Urinary bladder (tissue), 4 donors: ENCODE data around the gene SLC14A1. TPM values are rescaled to one million over a fixed set of nuclear protein-coding genes. Genes with fewer than 3 reads are reported as not detected.
"Not testable (repeated sequence)": the region's sequence is repeated elsewhere in the genome, so short reads cannot be mapped to it uniquely, and the experiment has no call there.

ENCODE experiments used
- DNase-seq: peaks from one replicate; pipeline ENCODE4 v3.0.0-alpha.2; 2015; ENCODE audit errors: extremely low spot score
- H3K27ac ChIP-seq: one replicate; pipeline ENCODE4 v1.5.1; 2013; ENCODE audit warnings: low read depth, mild to moderate bottlenecking, moderate library complexity
- H3K36me3 ChIP-seq: one replicate; pipeline ENCODE4 v1.6.1; 2013; ENCODE audit warnings: mild to moderate bottlenecking, moderate library complexity; ENCODE audit not compliant: insufficient read depth
- H3K4me1 ChIP-seq: one replicate; pipeline ENCODE4 v1.6.1; 2013; ENCODE audit warnings: mild to moderate bottlenecking, moderate library complexity; ENCODE audit not compliant: insufficient read depth
- H3K4me3 ChIP-seq: one replicate; pipeline ENCODE4 v1.5.1; 2013; ENCODE audit warnings: low read depth, low read length
- WGBS: extraction: QIAGEN DNeasy Blood & Tissue Kit; methylation state at CpG from one replicate; pipeline ENCODE4 v1.1.7; 2013; 5-methylcytosine and 5-hydroxymethylcytosine counted together
- polyA plus RNA-seq: library from polyadenylated mRNA; stranded (reverse); fragments of 200-250 nt; gene quantifications from one replicate; pipeline ENCODE4 v1.2.3, GENCODE V29; 2013
- total RNA-seq: library from RNA; depleted of rRNA; stranded (reverse); fragments of >200 nt; gene quantifications from one replicate; pipeline ENCODE4 v1.2.3, GENCODE V29; 2014
- donor health status: healthy with polysubstance abuse.
- donor health status: healthy.

Gene SLC14A1
- total and polyA plus RNA-seq, 2 donors, result 23.5 to 102 TPM

- no peak overlapping the region for H3K4me3 ChIP-seq
- WGBS, result 39% methylated on average over 1 of the region's 1 CpG
- DNase-seq, result no peak
- H3K27ac ChIP-seq, result no peak overlapping the region
- H3K4me1 ChIP-seq, result no peaks in the 10 kb centered on the region
- no peaks in the 10 kb centered on the region for H3K36me3 ChIP-seq
These were observed 29.3 kb downstream of the SLC14A1 start for GRCh38 chr18:45753286-45753685.

DNA sequence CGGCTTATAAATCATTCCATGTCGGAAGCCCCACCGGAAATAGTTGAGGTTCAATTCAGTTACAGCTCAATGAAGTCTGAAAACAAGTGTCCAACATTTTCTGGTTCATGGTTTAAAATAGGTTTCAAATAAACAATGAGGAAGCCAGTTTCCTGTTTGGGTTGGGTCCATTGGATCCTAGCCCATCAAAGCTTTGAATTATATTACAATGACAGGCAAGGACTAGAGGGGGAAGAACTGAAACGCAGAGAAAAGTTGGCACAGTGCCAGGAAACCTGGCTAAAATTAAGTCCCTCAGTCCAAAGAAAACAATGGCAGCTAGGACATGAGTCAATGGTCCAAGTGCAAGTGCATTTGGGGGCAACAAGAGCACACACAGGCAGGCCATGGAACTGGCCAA lies 32.0 kb downstream of the SLC14A1 start:
- Histone ChIP-seq H3K4me3 (no peak overlapping the region), H3K4me1 (peaks cover 1% of the 10 kb centered on the region), H3K27ac (no peak overlapping the region), H3K36me3 (no peaks in the 10 kb centered on the region)
- no peak for DNase-seq
- WGBS, result 10% methylated on average over 4 of the region's 4 CpGs

DNA sequence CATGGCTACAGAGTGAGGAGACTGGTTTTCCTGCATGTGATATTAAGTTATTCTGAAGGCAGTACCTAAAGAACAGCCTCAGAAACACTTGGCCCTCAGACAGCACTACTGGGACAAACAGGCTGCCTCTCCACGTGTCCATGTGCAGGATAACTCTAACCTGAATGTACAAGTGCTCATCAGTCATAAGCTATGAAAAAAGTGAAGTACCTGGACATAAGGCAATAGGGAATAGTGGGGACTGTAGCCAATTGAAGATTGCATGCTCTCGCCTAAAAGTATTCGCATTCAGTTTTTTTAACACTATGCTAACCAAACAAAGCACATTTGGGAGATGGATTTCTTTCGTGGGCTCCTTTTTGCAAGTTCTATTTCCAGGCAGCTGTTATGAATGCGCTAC lies 33.0 kb downstream of the SLC14A1 start:
- Histone ChIP-seq H3K4me1 (peaks cover 1% of the 10 kb centered on the region), H3K4me3 (no peak overlapping the region), H3K36me3 (no peaks in the 10 kb centered on the region), H3K27ac (no peak overlapping the region)
- 84% methylated on average over 5 of the region's 5 CpGs for WGBS
- DNase-seq, result no peak

- not testable (repeated sequence) for H3K4me3 ChIP-seq, DNase-seq, H3K36me3 ChIP-seq, H3K4me1 ChIP-seq, H3K27ac ChIP-seq
- WGBS, result 90% methylated on average over 11 of the region's 11 CpGs
These were observed 33.7 kb downstream of the SLC14A1 start for GRCh38 chr18:45757644-45758043.

DNA sequence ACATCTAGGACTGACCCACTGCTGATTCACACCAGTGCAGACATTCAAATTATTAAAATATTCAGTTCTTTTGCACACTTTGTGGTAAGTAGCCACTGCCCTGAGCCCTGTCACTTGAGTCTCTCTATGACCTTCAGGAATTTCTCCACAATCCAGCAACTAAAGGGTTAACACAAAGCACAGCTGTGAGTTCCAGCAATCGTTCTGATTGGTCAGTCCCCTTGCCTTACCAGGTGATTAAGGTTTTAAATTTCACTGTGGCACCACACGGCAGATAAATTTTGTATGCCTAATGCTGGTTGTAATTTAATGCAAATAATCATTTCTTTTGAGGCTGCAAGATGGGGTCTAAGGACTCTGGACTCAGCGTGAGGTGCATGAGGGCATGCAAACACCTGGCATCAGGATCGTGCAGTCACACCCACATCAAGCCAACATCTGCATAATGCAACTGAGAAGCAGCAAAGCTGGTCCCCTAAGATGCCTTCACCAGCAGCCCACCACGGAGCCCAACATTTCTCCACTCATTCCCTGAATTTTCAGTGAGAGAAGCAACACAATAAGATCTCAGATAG lies 36.6 kb downstream of the SLC14A1 start:
- Histone ChIP-seq H3K27ac (no peak overlapping the region), H3K4me3 (no peak overlapping the region), H3K36me3 (no peaks in the 10 kb centered on the region), H3K4me1 (peaks cover 3% of the 10 kb centered on the region)
- 23% methylated on average over 5 of the region's 5 CpGs for WGBS
- DNase-seq, result no peak

- H3K27ac ChIP-seq, result no peak overlapping the region
- H3K4me1 ChIP-seq, result peaks cover 3% of the 10 kb centered on the region
- no peaks in the 10 kb centered on the region for H3K36me3 ChIP-seq
- no peak for DNase-seq
- no peak overlapping the region for H3K4me3 ChIP-seq
- WGBS, result 67% methylated on average over 6 of the region's 6 CpGs
These were observed 37.6 kb downstream of the SLC14A1 start for GRCh38 chr18:45761512-45762114.

GRCh38 chr18:45764000-45764686 lies 40.2 kb downstream of the SLC14A1 start:
- no peak for DNase-seq
- H3K27ac ChIP-seq, result no peak overlapping the region
- H3K4me1 ChIP-seq, result peaks cover 3% of the 10 kb centered on the region
- H3K36me3 ChIP-seq, result no peaks in the 10 kb centered on the region
- 83% methylated on average over 3 of the region's 3 CpGs for WGBS
- H3K4me3 ChIP-seq, result no peak overlapping the region

- WGBS, result 81% methylated on average over 2 of the region's 2 CpGs
- H3K4me1 ChIP-seq, result peaks cover 2% of the 10 kb centered on the region
- DNase-seq, result no peak
- no peak overlapping the region for H3K27ac ChIP-seq
- no peak overlapping the region for H3K4me3 ChIP-seq
- H3K36me3 ChIP-seq, result no peaks in the 10 kb centered on the region
These were observed 41.8 kb downstream of the SLC14A1 start for GRCh38 chr18:45765796-45766195.

- Histone ChIP-seq H3K4me1 (peaks cover 3% of the 10 kb centered on the region), H3K4me3 (no peak overlapping the region), H3K36me3 (no peaks in the 10 kb centered on the region), H3K27ac (no peak overlapping the region)
- no peak for DNase-seq
- WGBS, result 60% methylated on average over 8 of the region's 8 CpGs
These were observed 47.9 kb downstream of the SLC14A1 start for GRCh38 chr18:45771587-45772480.

- H3K4me1 ChIP-seq, result peaks cover 3% of the 10 kb centered on the region
- H3K36me3 ChIP-seq, result no peaks in the 10 kb centered on the region
- peak overlapping the region; percentile 63 for H3K27ac ChIP-seq
- H3K4me3 ChIP-seq, result no peak overlapping the region
- no peak for DNase-seq
These were observed 50.1 kb downstream of the SLC14A1 start for GRCh38 chr18:45774065-45774521.

DNA sequence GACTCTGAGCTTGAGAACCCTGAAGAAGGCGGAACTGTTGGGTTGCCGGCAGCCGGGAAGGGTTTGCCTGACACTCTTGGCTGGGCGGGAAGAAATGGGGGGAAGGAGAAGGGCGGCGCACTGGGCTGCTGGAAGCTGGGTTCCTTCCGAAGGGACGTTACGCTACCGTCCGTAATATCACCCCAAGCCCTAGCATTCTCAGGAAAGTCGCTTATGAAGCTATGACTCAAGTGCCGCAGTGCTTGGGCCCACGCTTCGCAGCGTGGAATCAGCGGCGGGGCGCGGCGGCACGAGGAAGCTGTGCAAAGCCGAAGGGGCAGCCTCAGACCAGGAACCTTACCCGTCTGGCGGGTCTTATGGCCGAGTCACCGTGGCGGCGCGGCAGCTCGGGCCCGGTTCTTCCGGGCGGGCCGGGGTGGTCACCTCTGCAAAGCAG lies 51.3 kb downstream of the SLC14A1 start:
- peak; percentile 41 for DNase-seq
- peak overlapping the region; percentile 31 for H3K27ac ChIP-seq
- peaks cover 3% of the 10 kb centered on the region for H3K4me1 ChIP-seq
- peak overlapping the region; percentile 5 for H3K4me3 ChIP-seq
- WGBS, result 33% methylated on average over 35 of the region's 35 CpGs
- no peaks in the 10 kb centered on the region for H3K36me3 ChIP-seq

DNA sequence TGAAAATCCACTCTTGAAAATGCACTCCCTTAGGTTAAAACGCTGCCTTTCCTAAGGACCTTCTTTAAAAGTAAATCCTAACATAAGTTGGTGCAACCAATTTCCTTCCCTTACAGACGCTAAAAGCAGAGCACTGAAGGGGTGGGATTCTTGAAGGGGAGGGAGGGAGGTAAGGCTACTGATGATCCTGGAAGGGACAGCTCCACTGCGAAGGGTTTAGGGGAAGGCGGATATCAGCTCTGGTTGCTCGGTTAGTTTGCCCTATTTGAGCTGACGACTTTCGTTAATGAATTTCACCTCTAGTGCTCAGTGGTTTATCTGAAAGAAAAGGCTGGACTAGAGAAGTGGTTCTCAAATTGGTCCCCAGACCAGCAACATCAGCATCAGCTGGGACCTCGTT lies 51.8 kb downstream of the SLC14A1 start:
- DNase-seq, result no peak
- Histone ChIP-seq H3K27ac (peak overlapping the region; percentile 31), H3K4me3 (no peak overlapping the region), H3K4me1 (peaks cover 3% of the 10 kb centered on the region), H3K36me3 (no peaks in the 10 kb centered on the region)
- WGBS, result 63% methylated on average over 8 of the region's 8 CpGs

GRCh38 chr18:45777393-45777792 lies 53.4 kb downstream of the SLC14A1 start:
- no peak for DNase-seq
- H3K36me3 ChIP-seq, result no peaks in the 10 kb centered on the region
- no peak overlapping the region for H3K4me3 ChIP-seq
- no peak overlapping the region for H3K27ac ChIP-seq
- peaks cover 3% of the 10 kb centered on the region for H3K4me1 ChIP-seq
- WGBS, result 30% methylated on average over 1 of the region's 1 CpG
